ENCODE data around the gene IL17RD. TPM values are rescaled to one million over a fixed set of nuclear protein-coding genes. Genes with fewer than 3 reads are reported as not detected.

IL17RD gene
- total and polyA plus RNA-seq, 2 donors from 2014 or later, result 4.4 to 18.9 TPM

DNA sequence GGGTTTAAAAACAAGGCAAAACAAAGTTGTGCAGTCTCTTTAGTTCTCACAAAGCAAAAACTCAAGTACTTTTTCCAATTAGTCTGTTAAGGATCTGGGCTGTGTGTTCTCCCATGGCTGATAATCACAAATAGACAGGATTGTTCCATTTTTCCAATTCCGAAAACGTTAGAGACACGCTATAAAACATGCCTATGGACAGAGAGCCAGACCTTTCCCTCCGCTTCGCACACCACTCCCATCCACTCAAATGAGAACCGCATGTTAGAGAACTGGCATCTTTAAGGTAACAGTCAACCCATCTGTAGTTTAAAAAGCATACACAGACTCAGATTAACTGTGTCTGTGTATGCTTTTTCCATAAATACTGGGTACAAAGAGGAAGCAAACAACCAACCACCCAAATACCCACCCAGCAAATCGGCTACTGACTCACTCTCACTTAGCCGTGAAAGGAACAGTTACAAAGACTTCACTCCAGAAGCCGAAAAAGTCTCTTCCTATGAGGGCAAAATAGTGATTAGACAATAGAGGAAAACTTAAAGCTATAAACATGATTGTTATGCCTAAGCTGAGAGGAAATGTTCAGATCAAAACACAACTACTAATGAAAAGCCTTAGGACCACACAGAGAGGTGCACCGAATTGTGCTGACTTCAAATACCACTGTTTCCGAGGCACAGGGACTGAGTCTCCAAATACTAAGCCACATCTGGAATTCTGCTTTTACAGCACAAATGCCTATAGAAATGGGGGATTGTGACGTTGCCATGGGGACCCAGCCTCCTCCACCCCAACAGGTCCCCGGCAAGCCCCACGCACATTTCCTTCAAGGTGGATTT is 36.1 kb downstream of the IL17RD start:
- no peak overlapping the region for H3K27ac ChIP-seq (ENCODE audit: low read depth in 2 of 2, low read length in 2 of 2)
- no peak for FAIRE-seq
- intact Hi-C loops (cut with DNase I), result no loop called here
- H3K9ac ChIP-seq (ENCODE audit: low read length in 3 of 3), result no peak overlapping the region
- no peak for DNase-seq
- H3K4me1 ChIP-seq (ENCODE audit: control insufficient read depth in 2 of 3, insufficient read depth in 2 of 3, low read depth in 1 of 3, low read length in 3 of 3), result peaks cover 0 to 11% (median 2%) of the 10 kb centered on the region in 3 donors
- H3K36me3 ChIP-seq (ENCODE audit: control insufficient read depth in 2 of 3, insufficient read depth in 3 of 3, low read length in 3 of 3), result no peaks in the 10 kb centered on the region
- no peaks in the 10 kb centered on the region for H3K9me3 ChIP-seq (ENCODE audit: control insufficient read depth in 2 of 3, insufficient read depth in 1 of 3, low read length in 3 of 3)
- TF ChIP-seq, protein P1, sequence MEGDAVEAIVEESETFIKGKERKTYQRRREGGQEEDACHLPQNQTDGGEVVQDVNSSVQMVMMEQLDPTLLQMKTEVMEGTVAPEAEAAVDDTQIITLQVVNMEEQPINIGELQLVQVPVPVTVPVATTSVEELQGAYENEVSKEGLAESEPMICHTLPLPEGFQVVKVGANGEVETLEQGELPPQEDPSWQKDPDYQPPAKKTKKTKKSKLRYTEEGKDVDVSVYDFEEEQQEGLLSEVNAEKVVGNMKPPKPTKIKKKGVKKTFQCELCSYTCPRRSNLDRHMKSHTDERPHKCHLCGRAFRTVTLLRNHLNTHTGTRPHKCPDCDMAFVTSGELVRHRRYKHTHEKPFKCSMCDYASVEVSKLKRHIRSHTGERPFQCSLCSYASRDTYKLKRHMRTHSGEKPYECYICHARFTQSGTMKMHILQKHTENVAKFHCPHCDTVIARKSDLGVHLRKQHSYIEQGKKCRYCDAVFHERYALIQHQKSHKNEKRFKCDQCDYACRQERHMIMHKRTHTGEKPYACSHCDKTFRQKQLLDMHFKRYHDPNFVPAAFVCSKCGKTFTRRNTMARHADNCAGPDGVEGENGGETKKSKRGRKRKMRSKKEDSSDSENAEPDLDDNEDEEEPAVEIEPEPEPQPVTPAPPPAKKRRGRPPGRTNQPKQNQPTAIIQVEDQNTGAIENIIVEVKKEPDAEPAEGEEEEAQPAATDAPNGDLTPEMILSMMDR (IDR thresholded peaks at IDR 0.05; ENCODE audit: borderline replicate concordance, extremely low read depth, insufficient read depth), result no peak
- no peak overlapping the region for H3K4me3 ChIP-seq (ENCODE audit: low read length in 3 of 3)
- no peaks in the 10 kb centered on the region for H3K27me3 ChIP-seq (ENCODE audit: control insufficient read depth, insufficient read depth, low read length)

DNA sequence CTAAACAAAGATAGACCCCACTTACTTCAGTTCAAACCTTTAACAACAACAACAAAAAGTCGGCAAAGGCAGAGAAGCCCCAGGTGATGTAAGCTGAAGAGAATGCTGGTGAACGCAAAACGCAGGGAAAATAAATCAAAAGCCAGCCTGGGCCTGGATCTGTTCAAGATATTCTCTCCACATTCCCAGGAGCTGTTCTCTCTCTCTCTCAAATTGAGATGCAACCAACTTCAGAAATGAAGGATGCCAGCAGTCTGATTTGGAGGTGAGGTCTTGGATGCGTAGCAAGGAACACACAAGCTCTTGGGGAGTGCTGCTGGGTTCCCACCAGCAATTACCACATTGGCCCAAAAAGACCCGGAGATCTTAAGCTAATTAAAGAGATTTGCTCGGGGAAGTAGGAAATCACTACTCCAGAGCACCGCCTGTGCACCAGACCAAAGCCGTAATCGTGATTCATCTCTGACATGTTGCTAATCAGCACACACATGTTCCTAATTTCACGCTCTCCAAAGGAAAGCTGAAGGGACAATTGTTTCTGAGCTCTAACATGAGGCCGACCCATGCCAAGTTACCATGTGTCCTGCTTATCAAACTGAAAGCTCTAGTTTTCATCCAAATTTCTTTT is 37.1 kb downstream of the IL17RD start:
- H3K4me1 ChIP-seq (ENCODE audit: control insufficient read depth in 2 of 3, insufficient read depth in 2 of 3, low read depth in 1 of 3, low read length in 3 of 3), result peaks cover 0 to 11% (median 2%) of the 10 kb centered on the region in 3 donors
- no peaks in the 10 kb centered on the region for H3K9me3 ChIP-seq (ENCODE audit: control insufficient read depth in 2 of 3, insufficient read depth in 1 of 3, low read length in 3 of 3)
- H3K4me3 ChIP-seq (ENCODE audit: low read length in 3 of 3), result no peak overlapping the region
- intact Hi-C loops (cut with DNase I), result no loop called here
- H3K27ac ChIP-seq (ENCODE audit: low read depth in 2 of 2, low read length in 2 of 2), result no peak overlapping the region
- no peaks in the 10 kb centered on the region for H3K36me3 ChIP-seq (ENCODE audit: control insufficient read depth in 2 of 3, insufficient read depth in 3 of 3, low read length in 3 of 3)
- H3K27me3 ChIP-seq (ENCODE audit: control insufficient read depth, insufficient read depth, low read length), result no peaks in the 10 kb centered on the region
- TF ChIP-seq, protein P1 (IDR thresholded peaks at IDR 0.05; ENCODE audit: borderline replicate concordance, extremely low read depth, insufficient read depth), result no peak
- no peak for FAIRE-seq
- no peak overlapping the region for H3K9ac ChIP-seq (ENCODE audit: low read length in 3 of 3)
- peak in 2 of 5 donors; percentile 43 to 80 for DNase-seq

DNA sequence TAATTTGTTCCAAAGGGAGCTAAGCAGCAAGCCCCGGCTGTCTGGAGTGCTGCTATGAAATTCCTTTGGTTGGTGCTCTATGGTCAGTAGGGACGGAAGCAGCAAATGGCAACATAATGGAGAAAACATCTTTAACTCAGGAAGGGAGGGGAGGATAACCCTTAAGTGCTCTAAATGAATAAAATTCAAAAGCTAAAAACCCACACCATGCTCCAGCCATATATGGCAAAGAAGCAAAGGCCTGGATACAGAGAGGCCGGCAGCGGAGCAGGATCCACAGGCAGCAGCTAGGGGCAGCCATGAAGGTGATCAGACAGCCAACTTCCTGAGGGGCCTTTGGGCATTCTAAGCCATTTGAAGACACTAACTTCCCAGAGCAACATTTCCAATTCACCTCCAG is 38.9 kb downstream of the IL17RD start:
- no peaks in the 10 kb centered on the region for H3K27me3 ChIP-seq (ENCODE audit: control insufficient read depth, insufficient read depth, low read length)
- DNase-seq, result no peak
- H3K9me3 ChIP-seq (ENCODE audit: control insufficient read depth in 2 of 3, insufficient read depth in 1 of 3, low read length in 3 of 3), result no peaks in the 10 kb centered on the region
- H3K4me1 ChIP-seq (ENCODE audit: control insufficient read depth in 2 of 3, insufficient read depth in 2 of 3, low read depth in 1 of 3, low read length in 3 of 3), result peaks cover 0 to 11% (median 2%) of the 10 kb centered on the region in 3 donors
- H3K4me3 ChIP-seq (ENCODE audit: low read length in 3 of 3), result no peak overlapping the region
- no peak for FAIRE-seq
- no peak overlapping the region for H3K9ac ChIP-seq (ENCODE audit: low read length in 3 of 3)
- intact Hi-C loops (cut with DNase I), result no loop called here
- TF ChIP-seq, protein P1 (IDR thresholded peaks at IDR 0.05; ENCODE audit: borderline replicate concordance, extremely low read depth, insufficient read depth), result no peak
- no peaks in the 10 kb centered on the region for H3K36me3 ChIP-seq (ENCODE audit: control insufficient read depth in 2 of 3, insufficient read depth in 3 of 3, low read length in 3 of 3)
- H3K27ac ChIP-seq (ENCODE audit: low read depth in 2 of 2, low read length in 2 of 2), result no peak overlapping the region

All from kidney (tissue), 14 donors.